Muscle layer of duodenum (tissue), 2 donors: ENCODE results near the gene LMOD2.

Experiments
- H3K27ac ChIP-seq: one replicate; pipeline ENCODE4 v1.7.0; 2013; ENCODE audit warnings: mild to moderate bottlenecking, low read length
- H3K27me3 ChIP-seq: one replicate; pipeline ENCODE4 v1.7.0; 2013; ENCODE audit warnings: low read depth, mild to moderate bottlenecking, control low read depth, low read length
- H3K36me3 ChIP-seq, 2 donors: one replicate each; pipeline ENCODE4 v1.7.0; 2013; ENCODE audit warnings: low read length in 2 of 2, control low read depth in 1 of 2, mild to moderate bottlenecking in 1 of 2; ENCODE audit not compliant: insufficient read depth in 2 of 2, control insufficient read depth in 1 of 2
- H3K4me1 ChIP-seq, 2 donors: one replicate each; pipeline ENCODE4 v1.7.0; 2013; ENCODE audit warnings: low read length in 2 of 2, mild to moderate bottlenecking in 2 of 2, control low read depth in 1 of 2, moderate library complexity in 1 of 2; ENCODE audit not compliant: insufficient read depth in 2 of 2, control insufficient read depth in 1 of 2
- H3K4me3 ChIP-seq, 2 donors: one replicate each; pipeline ENCODE4 v1.7.0; 2013; ENCODE audit warnings: low read length in 2 of 2, low read depth in 1 of 2, mild to moderate bottlenecking in 1 of 2
- H3K9me3 ChIP-seq, 2 donors: one replicate each; pipeline ENCODE4 v1.7.0; 2013; ENCODE audit warnings: low read length in 2 of 2, control low read depth in 1 of 2, mild to moderate bottlenecking in 1 of 2; ENCODE audit not compliant: control insufficient read depth in 1 of 2
- donor health status: healthy.

The LMOD2 gene

DNA sequence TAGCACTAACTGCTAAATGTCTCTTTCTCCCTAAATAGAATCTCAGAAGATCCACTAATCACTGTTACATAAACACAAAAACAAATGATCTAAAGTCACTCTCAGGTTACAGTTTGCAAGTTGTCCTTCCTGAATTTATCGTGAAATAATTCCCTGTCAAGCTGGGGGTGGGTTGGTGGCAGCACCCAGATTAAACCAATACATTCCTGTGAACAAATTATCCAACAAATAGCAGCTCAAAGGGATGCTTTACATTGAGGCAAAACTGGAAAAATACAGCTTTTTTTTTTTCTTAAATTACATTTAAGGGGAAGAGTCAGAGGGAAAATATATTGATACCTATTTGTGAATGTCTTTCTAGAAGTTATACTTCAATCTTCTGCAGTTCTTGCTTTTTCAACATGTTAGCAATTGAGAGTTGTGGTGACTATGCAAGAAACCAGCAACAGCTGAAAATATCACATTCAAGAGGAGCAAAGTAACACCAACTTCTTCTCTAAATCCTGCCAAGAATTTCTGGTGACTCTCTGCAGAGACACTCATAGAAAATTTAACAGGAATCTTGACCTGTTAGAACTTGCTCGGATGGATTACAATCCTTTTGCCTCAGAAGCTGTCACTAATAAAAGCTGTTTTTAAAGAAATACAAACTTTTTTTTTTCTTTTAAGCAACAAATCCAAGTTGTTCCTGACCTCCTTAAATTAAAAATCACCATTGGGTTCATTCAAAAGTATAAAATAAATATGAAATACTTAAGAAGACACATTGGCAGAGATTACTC lies 18.9 kb downstream of the LMOD2 start:
- Histone ChIP-seq H3K27ac (no peak overlapping the region), H3K4me3 (no peak overlapping the region), H3K36me3 (peaks cover 0 to under 1% of the 10 kb centered on the region in 2 donors), H3K27me3 (no peaks in the 10 kb centered on the region), H3K4me1 (peaks cover 0 to 17% of the 10 kb centered on the region in 2 donors), H3K9me3 (no peaks in the 10 kb centered on the region)

DNA sequence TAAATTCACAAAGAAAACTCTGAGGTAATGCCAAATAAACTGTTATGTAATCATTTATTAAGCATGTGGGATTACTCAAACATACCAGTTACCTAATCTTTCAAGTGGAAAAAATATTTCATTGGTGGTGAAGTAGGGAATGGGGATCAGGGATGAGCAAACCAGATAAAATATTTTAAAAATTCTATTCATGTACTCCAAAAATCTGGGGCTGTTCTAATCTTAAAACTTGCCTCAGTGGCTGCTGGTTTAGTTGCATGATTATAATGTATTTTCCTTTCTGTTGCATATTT lies 19.5 kb downstream of the LMOD2 start:
- H3K4me1 ChIP-seq: peaks cover 0 to 17% of the 10 kb centered on the region in 2 donors

DNA sequence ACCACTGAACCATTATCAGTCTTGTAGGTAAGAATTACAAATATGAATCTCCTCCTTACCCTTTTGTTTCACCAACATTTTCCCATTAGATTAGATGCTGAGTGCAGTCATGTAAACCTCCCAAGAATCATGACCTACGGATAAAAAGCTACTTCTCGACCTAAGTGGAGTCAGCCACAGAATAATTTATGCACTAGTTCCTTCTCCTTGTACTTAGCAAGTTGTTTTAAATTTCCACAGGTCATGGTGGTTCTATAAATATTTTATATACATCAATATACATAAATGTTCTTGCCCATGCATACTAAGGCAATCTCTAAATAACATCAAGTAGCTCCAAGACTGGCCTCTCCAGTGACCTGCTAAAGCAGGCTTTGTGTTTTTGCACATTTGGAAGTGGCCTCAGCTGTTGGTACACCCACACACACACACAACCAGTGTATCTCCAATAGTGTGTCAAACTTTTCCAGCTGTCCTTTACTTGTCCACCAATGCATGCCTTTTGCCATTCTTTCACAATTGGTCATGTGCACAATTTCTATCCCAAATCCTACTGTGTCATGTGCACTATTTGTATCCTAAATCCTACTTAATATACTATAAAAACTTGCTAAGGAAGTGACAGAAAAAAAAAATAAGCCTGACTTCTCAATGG lies 21.5 kb downstream of the LMOD2 start:
- no peaks in the 10 kb centered on the region for H3K9me3 ChIP-seq
- no peak overlapping the region for H3K27ac ChIP-seq
- no peaks in the 10 kb centered on the region for H3K27me3 ChIP-seq
- peaks cover 7 to 11% of the 10 kb centered on the region in 2 donors for H3K36me3 ChIP-seq
- H3K4me3 ChIP-seq: no peak overlapping the region
- H3K4me1 ChIP-seq: peaks cover 0 to 17% of the 10 kb centered on the region in 2 donors

More for the DNA sequence above, 19.5 kb downstream of the LMOD2 start:
- Histone ChIP-seq H3K36me3 (peaks cover 3 to 4% of the 10 kb centered on the region in 2 donors), H3K27ac (no peak overlapping the region), H3K27me3 (no peaks in the 10 kb centered on the region), H3K4me3 (no peak overlapping the region), H3K9me3 (no peaks in the 10 kb centered on the region)

DNA sequence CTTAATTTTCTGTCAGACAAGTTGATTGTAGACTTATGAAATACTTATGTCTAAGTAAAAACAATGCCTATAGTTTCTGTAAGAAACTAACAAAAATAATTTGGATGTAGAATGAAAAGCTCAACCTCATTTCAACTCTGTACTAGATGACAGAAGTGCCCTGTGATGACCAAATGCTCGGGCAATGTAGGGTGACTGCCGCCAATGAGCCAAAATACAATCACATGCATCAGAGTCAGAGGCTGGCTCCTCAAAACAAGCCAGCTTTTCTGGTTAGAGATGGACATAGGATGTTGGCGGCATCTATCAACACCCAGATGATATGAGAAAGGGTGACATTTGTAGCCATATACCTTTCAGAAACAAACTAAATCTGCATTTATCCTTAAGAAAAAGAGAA lies 23.9 kb downstream of the LMOD2 start:
- Histone ChIP-seq H3K4me3 (no peak overlapping the region), H3K27ac (no peak overlapping the region), H3K9me3 (no peaks in the 10 kb centered on the region), H3K27me3 (no peaks in the 10 kb centered on the region), H3K4me1 (peaks cover 0 to 5% of the 10 kb centered on the region in 2 donors), H3K36me3 (peaks cover 9 to 12% of the 10 kb centered on the region in 2 donors)

DNA sequence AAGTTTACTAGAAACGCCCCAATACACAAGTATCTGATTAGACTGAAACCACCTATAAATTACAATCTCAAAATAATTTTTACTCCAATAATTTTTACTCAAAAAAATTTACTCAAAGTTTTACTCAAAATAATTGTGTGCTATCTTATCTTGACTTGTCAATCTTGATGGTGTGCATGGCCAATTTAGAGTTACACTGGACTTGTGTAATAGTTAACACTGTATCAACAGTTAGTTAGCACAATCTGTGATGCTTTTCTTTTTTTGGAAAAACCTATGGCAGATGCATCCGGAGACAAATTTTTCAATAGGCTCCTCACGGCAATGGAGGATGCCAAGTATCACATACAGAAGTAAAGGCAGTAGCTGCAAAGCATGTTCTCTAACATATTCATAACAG lies 24.9 kb downstream of the LMOD2 start:
- no peak overlapping the region for H3K27ac ChIP-seq
- no peaks in the 10 kb centered on the region for H3K4me1 ChIP-seq
- H3K27me3 ChIP-seq: no peaks in the 10 kb centered on the region
- H3K9me3 ChIP-seq: no peaks in the 10 kb centered on the region
- H3K36me3 ChIP-seq: peaks cover 9 to 16% of the 10 kb centered on the region in 2 donors
- no peak overlapping the region for H3K4me3 ChIP-seq

DNA sequence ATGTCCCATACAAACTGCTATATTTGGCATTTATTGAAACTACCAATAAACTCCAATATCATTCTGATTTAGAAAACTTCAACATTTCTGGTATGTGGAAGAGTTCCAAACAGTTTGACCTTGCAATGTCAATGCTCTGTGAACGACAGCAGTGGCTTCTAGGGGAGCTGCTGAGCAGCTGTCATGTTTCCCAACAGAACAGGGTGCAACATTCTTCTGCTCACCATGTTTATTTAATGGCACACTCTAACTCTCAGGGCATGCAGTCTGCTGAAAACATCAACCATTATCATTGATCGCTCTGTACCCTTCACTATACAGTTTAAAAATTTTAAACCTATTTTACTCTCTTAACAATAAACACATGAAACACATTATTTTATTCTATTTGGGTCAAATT lies 25.9 kb downstream of the LMOD2 start:
- no peaks in the 10 kb centered on the region for H3K4me1 ChIP-seq
- H3K27me3 ChIP-seq: no peaks in the 10 kb centered on the region
- H3K9me3 ChIP-seq: no peaks in the 10 kb centered on the region
- H3K36me3 ChIP-seq: peaks cover 9 to 16% of the 10 kb centered on the region in 2 donors
- no peak overlapping the region for H3K27ac ChIP-seq
- H3K4me3 ChIP-seq: no peak overlapping the region

DNA sequence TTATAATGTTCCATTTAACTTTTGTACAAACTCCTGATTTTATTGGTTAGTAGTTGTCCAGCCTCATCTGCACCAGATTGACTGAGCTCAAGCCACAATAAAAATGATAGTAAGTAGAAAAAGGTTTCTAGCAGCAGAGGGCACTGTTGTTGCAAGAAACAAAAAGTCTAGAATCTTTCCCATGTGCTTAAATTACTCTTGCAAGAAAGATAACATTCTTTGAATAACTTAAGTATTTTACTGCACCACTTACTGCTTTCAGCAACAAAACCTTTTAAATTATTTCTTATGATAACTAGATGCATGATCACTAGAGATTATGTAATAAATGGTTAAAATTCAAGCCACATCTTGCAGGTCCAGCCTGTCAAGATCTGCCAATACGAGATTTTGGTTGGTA lies 27.0 kb downstream of the LMOD2 start:
- Histone ChIP-seq H3K36me3 (peaks cover 13 to 16% of the 10 kb centered on the region in 2 donors), H3K27ac (no peak overlapping the region), H3K9me3 (no peaks in the 10 kb centered on the region), H3K4me3 (no peak overlapping the region), H3K27me3 (no peaks in the 10 kb centered on the region), H3K4me1 (no peaks in the 10 kb centered on the region)

DNA sequence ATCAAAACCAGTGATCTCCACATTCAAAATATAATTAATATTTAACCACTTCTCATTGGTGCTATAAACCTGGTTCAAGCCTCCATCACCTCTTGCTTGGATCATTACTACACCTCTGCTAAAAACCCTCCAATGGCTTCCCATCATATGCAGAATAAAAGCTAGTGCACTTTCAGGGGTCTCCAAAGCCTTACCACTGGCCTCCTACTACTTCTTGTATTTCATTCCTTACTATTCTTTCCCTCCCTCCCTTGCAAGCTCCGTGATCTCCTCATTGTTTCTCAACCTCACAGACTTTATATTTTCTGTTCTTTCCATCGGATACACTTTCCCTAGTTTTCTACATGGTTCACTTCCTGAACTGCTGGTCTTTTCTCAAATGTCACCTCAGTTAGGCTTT lies 31.5 kb downstream of the LMOD2 start:
- Histone ChIP-seq H3K4me1 (no peaks in the 10 kb centered on the region), H3K9me3 (no peaks in the 10 kb centered on the region), H3K4me3 (no peak overlapping the region), H3K36me3 (peaks cover 18 to 24% of the 10 kb centered on the region in 2 donors), H3K27me3 (no peaks in the 10 kb centered on the region), H3K27ac (no peak overlapping the region)

DNA sequence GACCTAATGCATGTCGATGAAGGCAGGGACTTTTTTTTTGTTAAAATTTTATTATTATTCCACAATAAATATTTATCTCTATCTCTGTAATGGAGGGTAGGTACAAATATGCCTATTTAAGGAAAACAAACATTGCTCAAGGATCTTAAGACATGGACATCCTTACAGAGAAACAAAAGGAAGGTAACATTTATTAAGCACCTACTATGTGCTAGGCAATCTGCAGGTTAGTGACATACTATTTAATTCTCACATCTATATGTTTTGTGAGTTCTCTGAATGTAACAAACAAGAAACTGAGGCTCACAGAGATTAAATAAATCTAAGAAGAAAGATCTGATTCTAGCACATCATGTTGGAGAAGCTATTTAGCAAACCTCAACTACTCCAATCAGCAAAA lies 32.1 kb downstream of the LMOD2 start:
- no peaks in the 10 kb centered on the region for H3K27me3 ChIP-seq
- H3K9me3 ChIP-seq: no peaks in the 10 kb centered on the region
- H3K36me3 ChIP-seq: peaks cover 22 to 24% of the 10 kb centered on the region in 2 donors
- no peaks in the 10 kb centered on the region for H3K4me1 ChIP-seq
- H3K4me3 ChIP-seq: no peak overlapping the region
- no peak overlapping the region for H3K27ac ChIP-seq

DNA sequence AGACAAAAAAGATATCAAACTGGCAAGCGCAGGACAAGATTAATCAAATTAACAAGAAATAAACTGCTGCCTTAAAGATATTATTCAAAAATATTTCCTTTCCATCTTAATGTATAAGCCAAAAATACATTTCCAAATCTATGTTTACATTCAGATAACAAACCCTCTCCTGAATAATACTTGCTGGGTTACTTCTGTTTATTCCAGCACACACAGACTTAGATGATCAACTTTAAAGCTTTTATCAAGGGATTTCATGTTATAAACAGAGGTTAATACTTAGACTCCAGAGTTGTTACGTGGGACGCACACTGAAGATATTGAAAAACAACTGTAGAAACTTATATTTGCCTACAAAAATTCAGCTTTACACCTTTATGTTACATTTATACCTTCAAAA lies 33.6 kb downstream of the LMOD2 start:
- no peaks in the 10 kb centered on the region for H3K4me1 ChIP-seq

DNA sequence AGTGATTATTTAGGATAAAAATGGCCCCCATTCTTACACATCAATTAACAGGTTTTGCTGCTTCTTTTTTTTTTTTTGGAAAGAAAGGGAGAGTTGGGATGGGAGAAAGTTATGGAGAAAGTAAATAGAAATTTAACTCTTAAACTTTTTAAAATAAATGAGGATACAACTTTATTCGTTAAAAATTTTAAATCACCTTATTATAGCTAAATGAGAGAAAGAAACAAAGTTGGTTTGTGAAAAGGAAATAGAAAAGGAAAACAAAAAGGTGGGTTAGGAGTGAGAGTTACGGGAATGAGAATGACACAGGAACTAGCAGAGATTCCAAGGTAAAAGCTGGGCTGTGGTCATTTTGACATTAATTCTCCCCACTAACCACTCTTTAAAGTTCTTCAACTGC lies 34.9 kb downstream of the LMOD2 start:
- Histone ChIP-seq H3K36me3 (peaks cover 22 to 28% of the 10 kb centered on the region in 2 donors), H3K4me3 (no peak overlapping the region), H3K27ac (no peak overlapping the region), H3K4me1 (no peaks in the 10 kb centered on the region), H3K9me3 (no peaks in the 10 kb centered on the region), H3K27me3 (no peaks in the 10 kb centered on the region)

More for the DNA sequence above, 33.6 kb downstream of the LMOD2 start:
- Histone ChIP-seq H3K36me3 (peaks cover 22 to 25% of the 10 kb centered on the region in 2 donors), H3K27me3 (no peaks in the 10 kb centered on the region), H3K9me3 (no peaks in the 10 kb centered on the region), H3K4me3 (no peak overlapping the region), H3K27ac (no peak overlapping the region)
